CD4-positive, alpha-beta T cell treated with Interleukin-1 beta for 1 hour (primary cell): ENCODE data around the gene B4GALT7.
"Not testable (repeated sequence)": the region's sequence is repeated elsewhere in the genome, so short reads cannot be mapped to it uniquely, and the experiment has no call there.

Experiments
- DNase-seq, 2 donors: peaks; one replicate each; pipeline ENCODE4 v3.0.0-alpha.2; 2020 to 2022

The B4GALT7 gene

GRCh38 chr5:177609076-177610059, 9.4 kb downstream of the B4GALT7 start:
- DNase-seq: no peak

- DNase-seq: no peak
These were observed 10.3 kb downstream of the B4GALT7 start for GRCh38 chr5:177610131-177610769.

- DNase-seq: no peak
These were observed 11.0 kb downstream of the B4GALT7 start for GRCh38 chr5:177610770-177611445.

GRCh38 chr5:177611446-177612214, 11.7 kb downstream of the B4GALT7 start:
- no peak for DNase-seq

- DNase-seq: no peak
These were observed 12.3 kb downstream of the B4GALT7 start for GRCh38 chr5:177612215-177612673.

- DNase-seq: no peak
These were observed 20.6 kb downstream of the B4GALT7 start for GRCh38 chr5:177620560-177620959.

- not testable (repeated sequence) for DNase-seq
These were observed 24.2 kb downstream of the B4GALT7 start for GRCh38 chr5:177624172-177624571.

- not testable (repeated sequence) for DNase-seq
These were observed 30.3 kb downstream of the B4GALT7 start for GRCh38 chr5:177630186-177630585.

- DNase-seq: not testable (repeated sequence)
These were observed 35.0 kb downstream of the B4GALT7 start for GRCh38 chr5:177634912-177635311.

- DNase-seq: not testable (repeated sequence)
These were observed 45.5 kb downstream of the B4GALT7 start for GRCh38 chr5:177645462-177645861.

- not testable (repeated sequence) for DNase-seq
These were observed 51.3 kb downstream of the B4GALT7 start for GRCh38 chr5:177651235-177651634.

GRCh38 chr5:177657846-177658245, 57.9 kb downstream of the B4GALT7 start:
- not testable (repeated sequence) for DNase-seq

GRCh38 chr5:177658542-177658941, 58.6 kb downstream of the B4GALT7 start:
- not testable (repeated sequence) for DNase-seq
